Liver (tissue), 9 donors: ENCODE data around the gene GPR132. TPM values are rescaled to one million over a fixed set of nuclear protein-coding genes. Genes with fewer than 3 reads are reported as not detected.
A peak's percentile ranks its signal among the peaks of the same experiment; 100 is the strongest.
"Not testable (repeated sequence)": the region's sequence is repeated elsewhere in the genome, so short reads cannot be mapped to it uniquely, and the experiment has no call there.

ENCODE experiments used
- DNase-seq: peaks from one replicate; pipeline ENCODE4 v3.0.0-alpha.2; 2017; ENCODE audit warnings: low spot score
- H3K27ac ChIP-seq, 2 donors: one replicate each; pipeline ENCODE4 v1.7.0; 2013; ENCODE audit warnings: inconsistent platforms in 2 of 2, low read length in 2 of 2, control low read depth in 1 of 2, low read depth in 1 of 2, mild to moderate bottlenecking in 1 of 2
- H3K27me3 ChIP-seq, 4 donors: one replicate each; pipeline versions ENCODE4 v1.6.1 to v1.7.0; 2013; ENCODE audit warnings: low read length in 3 of 4, inconsistent platforms in 1 of 4, mild to moderate bottlenecking in 1 of 4, moderate library complexity in 1 of 4; ENCODE audit not compliant: control insufficient read depth in 4 of 4, insufficient read depth in 4 of 4
- H3K36me3 ChIP-seq, 4 donors: one replicate each; pipeline versions ENCODE4 v1.6.1 to v1.7.0; 2013; ENCODE audit warnings: low read length in 3 of 4, mild to moderate bottlenecking in 3 of 4, low read depth in 1 of 4, moderate library complexity in 1 of 4; ENCODE audit not compliant: control insufficient read depth in 4 of 4, insufficient read depth in 3 of 4
- H3K4me1 ChIP-seq, 4 donors: one replicate each; pipeline versions ENCODE4 v1.6.1 to v1.7.0; 2013; ENCODE audit warnings: low read length in 3 of 4, mild to moderate bottlenecking in 3 of 4, moderate library complexity in 1 of 4; ENCODE audit not compliant: control insufficient read depth in 4 of 4, insufficient read depth in 4 of 4
- H3K4me3 ChIP-seq, 3 donors: one replicate each; pipeline versions ENCODE4 v1.6.1 to v1.7.0; 2013; ENCODE audit warnings: low read length in 3 of 3, control low read depth in 1 of 3, low read depth in 1 of 3, mild to moderate bottlenecking in 1 of 3
- H3K9ac ChIP-seq, 2 donors: one replicate each; pipeline ENCODE4 v1.7.0; 2013; ENCODE audit warnings: low read length in 2 of 2, mild to moderate bottlenecking in 2 of 2, moderate library complexity in 2 of 2, control low read depth in 1 of 2, low read depth in 1 of 2
- H3K9me3 ChIP-seq, 4 donors: one replicate each; pipeline versions ENCODE4 v1.6.1 to v1.7.0; 2013; ENCODE audit warnings: low read length in 3 of 4; ENCODE audit not compliant: control insufficient read depth in 4 of 4
- EGR1 ChIP-seq, 2 donors: IDR thresholded peaks; 2 replicates each; pipeline ENCODE4 v1.6.1; 2016 to 2018; ENCODE audit warnings: antibody characterized with exemption in 2 of 2, low read depth in 2 of 2
- FOXA1 ChIP-seq: IDR thresholded peaks from 2 replicates; pipeline ENCODE4 v1.6.1; 2016; ENCODE audit warnings: antibody characterized with exemption
- FOXA2 ChIP-seq: IDR thresholded peaks from 2 replicates; pipeline ENCODE4 v1.6.1; 2016; ENCODE audit warnings: antibody characterized with exemption
- GABPA ChIP-seq, 2 donors: IDR thresholded peaks in 1 of 2; conservative IDR thresholded peaks in 1 of 2; 2 replicates each; pipeline ENCODE4 v1.6.1; 2016; ENCODE audit warnings: antibody characterized with exemption in 2 of 2, mild to moderate bottlenecking in 1 of 2, moderate library complexity in 1 of 2
- HNF4A ChIP-seq, 2 donors: conservative IDR thresholded peaks; 2 replicates each; pipeline ENCODE4 v1.6.1; 2016; ENCODE audit warnings: antibody characterized with exemption in 2 of 2, mild to moderate bottlenecking in 2 of 2
- HNF4G ChIP-seq: IDR thresholded peaks from 2 replicates; pipeline ENCODE4 v1.6.1; 2016; ENCODE audit warnings: antibody characterized with exemption
- JUND ChIP-seq, 2 donors: IDR thresholded peaks; 2 replicates each; pipeline ENCODE4 v1.6.1; 2016; ENCODE audit warnings: antibody characterized with exemption in 2 of 2
- MAX ChIP-seq: IDR thresholded peaks from 2 replicates; pipeline ENCODE4 v1.6.1; 2016; ENCODE audit warnings: antibody characterized with exemption
- RAD21 ChIP-seq, 2 donors: IDR thresholded peaks; 2 replicates each; pipeline ENCODE4 v1.6.1; 2016; ENCODE audit warnings: antibody characterized with exemption in 2 of 2, mild to moderate bottlenecking in 2 of 2
- SP1 ChIP-seq: IDR thresholded peaks from 2 replicates; pipeline ENCODE4 v1.6.1; 2018; ENCODE audit warnings: antibody characterized with exemption, mild to moderate bottlenecking
- YY1 ChIP-seq: IDR thresholded peaks from 2 replicates; pipeline ENCODE4 v1.6.1; 2016; ENCODE audit warnings: antibody characterized with exemption, mild to moderate bottlenecking
- WGBS: extraction: QIAGEN DNeasy Blood & Tissue Kit; methylation state at CpG from one replicate; pipeline ENCODE4 v1.1.7; 2013; 5-methylcytosine and 5-hydroxymethylcytosine counted together
- polyA plus RNA-seq, 2 donors: library from polyadenylated mRNA; stranded (reverse) in 1 of 2; unstranded in 1 of 2; fragments of 200-250 nt in 1 of 2; fragments of >200 nt in 1 of 2; fragmentation: Nextera tagmentation in 1 of 2; extraction: Ambion mirVana in 1 of 2; gene quantifications; one replicate each; pipeline versions ENCODE4 v1.2.1 to v1.2.3, GENCODE V29; 2013 to 2015
- total RNA-seq, 2 donors: library from RNA; depleted of rRNA; stranded (reverse); fragments of >200 nt; gene quantifications; one replicate each; pipeline ENCODE4 v1.2.3, GENCODE V29; 2014
- TF ChIP-seq, protein P1 (sequence below): IDR thresholded peaks from 2 replicates; pipeline ENCODE4 v1.6.1; 2016; ENCODE audit warnings: antibody characterized with exemption, mild to moderate bottlenecking
- donor health status: healthy.
- donor health status: healthy.
- donor health status: healthy.
- donor health status: healthy.
- donor health status: healthy.

Gene GPR132
- 1 to 10 TPM; 1.2 TPM for total RNA-seq
- under 1 TPM; 0.32 to 0.33 TPM for polyA plus RNA-seq

GRCh38 chr14:105065280-105066228 lies at the start of gene GPR132:
TSS of gene GPR132 (minus strand) at chr14:105065430. CDS start at chr14:105055420, 10,010 bp downstream.
- Histone ChIP-seq H3K9me3 (no peaks in the 10 kb centered on the region), H3K27ac (peak within 1 kb of the TSS; percentile 75 to 79), H3K27me3 (no peaks in the 10 kb centered on the region), H3K9ac (peak within 1 kb of the TSS in 1 of 2 donors; percentile 44), H3K36me3 (no peaks in the 10 kb centered on the region), H3K4me1 (peaks cover 0 to 7% (median 0%) of the 10 kb centered on the region in 4 donors), H3K4me3 (peak within 1 kb of the TSS in 2 of 3 donors; percentile 5 to 24)
- TF ChIP-seq FOXA2 (no peak), FOXA1 (no peak), YY1 (no peak), SP1 (no peak), GABPA (IDR thresholded peaks at IDR 0.05 in 1 of 2, conservative IDR thresholded peaks at IDR 0.05 in 1 of 2) (no peak), RAD21 (IDR thresholded peaks at IDR 0.05) (no peak), HNF4A (conservative IDR thresholded peaks at IDR 0.05) (no peak)
- 72% methylated on average over 22 of the region's 22 CpGs for WGBS
- DNase-seq = no peak

GRCh38 chr14:105109243-105109642 lies 44.0 kb upstream of the GPR132 start:
- not testable (repeated sequence) for H3K27ac ChIP-seq, H3K9ac ChIP-seq, H3K27me3 ChIP-seq, H3K4me1 ChIP-seq, H3K9me3 ChIP-seq, H3K4me3 ChIP-seq, H3K36me3 ChIP-seq, DNase-seq
- 90% methylated on average over 8 of the region's 8 CpGs for WGBS

DNA sequence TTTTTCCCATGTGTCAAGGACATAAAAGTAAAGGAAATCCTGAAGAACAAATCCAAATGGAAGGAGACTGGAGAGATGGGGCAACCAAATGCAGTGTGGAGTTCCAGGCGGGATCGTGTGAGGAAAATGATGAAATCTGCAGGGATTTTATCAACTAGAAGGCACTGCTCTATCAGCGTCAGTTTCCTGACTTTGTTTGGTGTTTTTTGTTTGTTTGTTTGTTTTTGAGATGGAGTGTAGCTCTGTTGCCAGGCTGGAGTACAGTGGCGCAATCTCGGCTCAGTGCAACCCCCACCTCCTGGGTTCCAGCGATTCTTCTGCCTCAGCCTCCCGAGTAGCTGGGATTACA lies 43.3 kb upstream of the GPR132 start:
- no peak for TF ChIP-seq FOXA2
- TF ChIP-seq HNF4G = no peak
- no peak for TF ChIP-seq MAX
- TF ChIP-seq EGR1 (IDR thresholded peaks at IDR 0.05; ENCODE audit: low read depth in 2 of 2) = no peak
- TF ChIP-seq, protein P1, sequence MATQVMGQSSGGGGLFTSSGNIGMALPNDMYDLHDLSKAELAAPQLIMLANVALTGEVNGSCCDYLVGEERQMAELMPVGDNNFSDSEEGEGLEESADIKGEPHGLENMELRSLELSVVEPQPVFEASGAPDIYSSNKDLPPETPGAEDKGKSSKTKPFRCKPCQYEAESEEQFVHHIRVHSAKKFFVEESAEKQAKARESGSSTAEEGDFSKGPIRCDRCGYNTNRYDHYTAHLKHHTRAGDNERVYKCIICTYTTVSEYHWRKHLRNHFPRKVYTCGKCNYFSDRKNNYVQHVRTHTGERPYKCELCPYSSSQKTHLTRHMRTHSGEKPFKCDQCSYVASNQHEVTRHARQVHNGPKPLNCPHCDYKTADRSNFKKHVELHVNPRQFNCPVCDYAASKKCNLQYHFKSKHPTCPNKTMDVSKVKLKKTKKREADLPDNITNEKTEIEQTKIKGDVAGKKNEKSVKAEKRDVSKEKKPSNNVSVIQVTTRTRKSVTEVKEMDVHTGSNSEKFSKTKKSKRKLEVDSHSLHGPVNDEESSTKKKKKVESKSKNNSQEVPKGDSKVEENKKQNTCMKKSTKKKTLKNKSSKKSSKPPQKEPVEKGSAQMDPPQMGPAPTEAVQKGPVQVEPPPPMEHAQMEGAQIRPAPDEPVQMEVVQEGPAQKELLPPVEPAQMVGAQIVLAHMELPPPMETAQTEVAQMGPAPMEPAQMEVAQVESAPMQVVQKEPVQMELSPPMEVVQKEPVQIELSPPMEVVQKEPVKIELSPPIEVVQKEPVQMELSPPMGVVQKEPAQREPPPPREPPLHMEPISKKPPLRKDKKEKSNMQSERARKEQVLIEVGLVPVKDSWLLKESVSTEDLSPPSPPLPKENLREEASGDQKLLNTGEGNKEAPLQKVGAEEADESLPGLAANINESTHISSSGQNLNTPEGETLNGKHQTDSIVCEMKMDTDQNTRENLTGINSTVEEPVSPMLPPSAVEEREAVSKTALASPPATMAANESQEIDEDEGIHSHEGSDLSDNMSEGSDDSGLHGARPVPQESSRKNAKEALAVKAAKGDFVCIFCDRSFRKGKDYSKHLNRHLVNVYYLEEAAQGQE = no peak
- no peak for TF ChIP-seq JUND (IDR thresholded peaks at IDR 0.05)
- Histone ChIP-seq H3K27me3 (peaks cover 0 to 6% (median 0%) of the 10 kb centered on the region in 4 donors), H3K27ac (no peak overlapping the region), H3K36me3 (no peaks in the 10 kb centered on the region), H3K4me3 (no peak overlapping the region), H3K9me3 (no peaks in the 10 kb centered on the region), H3K4me1 (no peaks in the 10 kb centered on the region), H3K9ac (no peak overlapping the region)
- WGBS = 73% methylated on average over 7 of the region's 7 CpGs
- DNase-seq = no peak
